ENCODE measurements around the gene LMOD2. TPM values are rescaled to one million over a fixed set of nuclear protein-coding genes. Genes with fewer than 3 reads are reported as not detected.
A peak's percentile ranks its signal among the peaks of the same experiment; 100 is the strongest.

LMOD2 gene
- total RNA-seq, 1 donor from 2014 or later: not detected

DNA sequence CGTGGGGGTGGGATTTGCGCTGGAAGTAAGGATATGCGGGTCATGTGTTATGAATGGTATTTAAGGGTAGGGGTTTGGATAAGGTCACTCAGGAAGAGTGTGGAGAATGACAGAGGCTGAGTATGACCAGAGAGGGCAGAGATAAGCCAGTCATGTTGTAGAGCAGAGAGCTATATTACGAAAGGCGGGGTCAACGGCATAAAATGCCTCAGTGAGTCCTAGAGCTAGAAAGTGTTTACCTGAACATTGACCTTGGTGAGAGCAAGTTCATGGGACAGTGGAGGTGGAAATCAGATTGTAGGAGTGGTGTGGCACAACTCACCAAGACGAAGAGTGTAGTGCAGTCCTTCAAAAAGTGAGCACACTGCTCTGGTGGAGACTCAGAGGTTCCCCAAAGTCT, 13.8 kb downstream of the LMOD2 start:
- DNase-seq (ENCODE audit: low read depth in 2 of 2): no peak

DNA sequence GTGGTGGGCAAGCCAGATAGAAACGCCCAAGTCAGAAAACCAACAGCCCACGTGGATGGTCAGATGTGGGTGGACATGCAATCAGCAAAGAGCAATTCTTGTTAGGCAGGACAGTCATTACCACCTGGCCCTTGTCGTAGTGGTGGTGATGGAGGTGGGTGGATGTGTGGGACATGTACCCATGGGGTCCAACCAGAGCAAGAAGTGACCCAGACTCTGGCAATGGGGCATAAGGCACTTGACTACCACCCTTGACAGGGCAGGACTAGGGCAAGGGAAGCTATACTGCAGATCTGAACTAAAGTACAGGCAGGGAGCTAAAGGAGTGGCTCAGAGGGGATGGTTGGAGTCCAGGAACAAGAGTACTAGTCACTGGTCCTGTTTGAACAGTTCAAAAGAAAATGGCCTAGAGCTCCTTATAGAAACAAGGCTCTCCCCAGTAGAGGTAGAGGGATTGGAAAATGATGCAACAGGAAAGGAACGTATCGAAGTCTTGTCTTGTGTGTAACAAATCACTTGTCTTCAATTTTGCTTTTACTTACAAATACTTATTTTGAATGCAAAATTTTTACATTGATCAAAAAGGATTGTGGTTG, 17.6 kb downstream of the LMOD2 start:
- DNase-seq (ENCODE audit: low read depth in 2 of 2): no peak

DNA sequence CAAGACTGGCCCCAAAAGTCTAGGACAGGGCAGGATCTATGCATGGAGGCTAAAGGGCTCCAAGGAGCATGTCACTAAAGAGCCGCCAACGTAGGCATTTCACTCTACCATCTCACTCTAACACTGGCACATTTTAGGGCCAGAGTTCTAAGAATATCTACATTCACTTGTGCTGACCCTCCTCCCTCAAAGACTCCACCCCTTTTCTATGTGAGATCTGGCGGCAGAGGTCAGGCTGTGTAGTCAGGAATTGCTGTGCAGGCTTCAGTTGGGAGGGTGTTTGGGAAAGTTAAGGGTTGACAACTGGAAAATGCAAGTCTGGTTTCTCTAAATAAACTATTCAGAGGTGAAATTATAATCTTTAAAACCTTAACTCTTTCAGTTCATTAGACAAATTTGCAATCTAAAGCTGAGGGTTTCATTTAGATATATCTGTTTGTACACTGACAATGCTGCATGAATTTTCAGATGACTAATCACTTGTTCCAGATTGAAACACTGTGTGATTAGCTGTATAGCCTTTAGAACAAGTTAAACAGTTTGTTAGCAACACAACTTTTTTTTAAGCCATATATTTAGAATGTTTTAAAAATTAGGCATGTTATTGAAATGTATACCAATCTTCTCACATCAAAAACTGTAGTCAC, 18.2 kb downstream of the LMOD2 start:
- no peak for DNase-seq (ENCODE audit: low read depth in 2 of 2)

DNA sequence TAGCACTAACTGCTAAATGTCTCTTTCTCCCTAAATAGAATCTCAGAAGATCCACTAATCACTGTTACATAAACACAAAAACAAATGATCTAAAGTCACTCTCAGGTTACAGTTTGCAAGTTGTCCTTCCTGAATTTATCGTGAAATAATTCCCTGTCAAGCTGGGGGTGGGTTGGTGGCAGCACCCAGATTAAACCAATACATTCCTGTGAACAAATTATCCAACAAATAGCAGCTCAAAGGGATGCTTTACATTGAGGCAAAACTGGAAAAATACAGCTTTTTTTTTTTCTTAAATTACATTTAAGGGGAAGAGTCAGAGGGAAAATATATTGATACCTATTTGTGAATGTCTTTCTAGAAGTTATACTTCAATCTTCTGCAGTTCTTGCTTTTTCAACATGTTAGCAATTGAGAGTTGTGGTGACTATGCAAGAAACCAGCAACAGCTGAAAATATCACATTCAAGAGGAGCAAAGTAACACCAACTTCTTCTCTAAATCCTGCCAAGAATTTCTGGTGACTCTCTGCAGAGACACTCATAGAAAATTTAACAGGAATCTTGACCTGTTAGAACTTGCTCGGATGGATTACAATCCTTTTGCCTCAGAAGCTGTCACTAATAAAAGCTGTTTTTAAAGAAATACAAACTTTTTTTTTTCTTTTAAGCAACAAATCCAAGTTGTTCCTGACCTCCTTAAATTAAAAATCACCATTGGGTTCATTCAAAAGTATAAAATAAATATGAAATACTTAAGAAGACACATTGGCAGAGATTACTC, 18.9 kb downstream of the LMOD2 start:
- no peak for DNase-seq (ENCODE audit: low read depth in 2 of 2)

DNA sequence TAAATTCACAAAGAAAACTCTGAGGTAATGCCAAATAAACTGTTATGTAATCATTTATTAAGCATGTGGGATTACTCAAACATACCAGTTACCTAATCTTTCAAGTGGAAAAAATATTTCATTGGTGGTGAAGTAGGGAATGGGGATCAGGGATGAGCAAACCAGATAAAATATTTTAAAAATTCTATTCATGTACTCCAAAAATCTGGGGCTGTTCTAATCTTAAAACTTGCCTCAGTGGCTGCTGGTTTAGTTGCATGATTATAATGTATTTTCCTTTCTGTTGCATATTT, 19.5 kb downstream of the LMOD2 start:
- no peak for DNase-seq (ENCODE audit: low read depth in 2 of 2)

DNA sequence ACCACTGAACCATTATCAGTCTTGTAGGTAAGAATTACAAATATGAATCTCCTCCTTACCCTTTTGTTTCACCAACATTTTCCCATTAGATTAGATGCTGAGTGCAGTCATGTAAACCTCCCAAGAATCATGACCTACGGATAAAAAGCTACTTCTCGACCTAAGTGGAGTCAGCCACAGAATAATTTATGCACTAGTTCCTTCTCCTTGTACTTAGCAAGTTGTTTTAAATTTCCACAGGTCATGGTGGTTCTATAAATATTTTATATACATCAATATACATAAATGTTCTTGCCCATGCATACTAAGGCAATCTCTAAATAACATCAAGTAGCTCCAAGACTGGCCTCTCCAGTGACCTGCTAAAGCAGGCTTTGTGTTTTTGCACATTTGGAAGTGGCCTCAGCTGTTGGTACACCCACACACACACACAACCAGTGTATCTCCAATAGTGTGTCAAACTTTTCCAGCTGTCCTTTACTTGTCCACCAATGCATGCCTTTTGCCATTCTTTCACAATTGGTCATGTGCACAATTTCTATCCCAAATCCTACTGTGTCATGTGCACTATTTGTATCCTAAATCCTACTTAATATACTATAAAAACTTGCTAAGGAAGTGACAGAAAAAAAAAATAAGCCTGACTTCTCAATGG, 21.5 kb downstream of the LMOD2 start:
- DNase-seq (ENCODE audit: low read depth in 2 of 2): no peak

DNA sequence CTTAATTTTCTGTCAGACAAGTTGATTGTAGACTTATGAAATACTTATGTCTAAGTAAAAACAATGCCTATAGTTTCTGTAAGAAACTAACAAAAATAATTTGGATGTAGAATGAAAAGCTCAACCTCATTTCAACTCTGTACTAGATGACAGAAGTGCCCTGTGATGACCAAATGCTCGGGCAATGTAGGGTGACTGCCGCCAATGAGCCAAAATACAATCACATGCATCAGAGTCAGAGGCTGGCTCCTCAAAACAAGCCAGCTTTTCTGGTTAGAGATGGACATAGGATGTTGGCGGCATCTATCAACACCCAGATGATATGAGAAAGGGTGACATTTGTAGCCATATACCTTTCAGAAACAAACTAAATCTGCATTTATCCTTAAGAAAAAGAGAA, 23.9 kb downstream of the LMOD2 start:
- no peak for DNase-seq (ENCODE audit: low read depth in 2 of 2)

DNA sequence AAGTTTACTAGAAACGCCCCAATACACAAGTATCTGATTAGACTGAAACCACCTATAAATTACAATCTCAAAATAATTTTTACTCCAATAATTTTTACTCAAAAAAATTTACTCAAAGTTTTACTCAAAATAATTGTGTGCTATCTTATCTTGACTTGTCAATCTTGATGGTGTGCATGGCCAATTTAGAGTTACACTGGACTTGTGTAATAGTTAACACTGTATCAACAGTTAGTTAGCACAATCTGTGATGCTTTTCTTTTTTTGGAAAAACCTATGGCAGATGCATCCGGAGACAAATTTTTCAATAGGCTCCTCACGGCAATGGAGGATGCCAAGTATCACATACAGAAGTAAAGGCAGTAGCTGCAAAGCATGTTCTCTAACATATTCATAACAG, 24.9 kb downstream of the LMOD2 start:
- no peak for DNase-seq (ENCODE audit: low read depth in 2 of 2)

DNA sequence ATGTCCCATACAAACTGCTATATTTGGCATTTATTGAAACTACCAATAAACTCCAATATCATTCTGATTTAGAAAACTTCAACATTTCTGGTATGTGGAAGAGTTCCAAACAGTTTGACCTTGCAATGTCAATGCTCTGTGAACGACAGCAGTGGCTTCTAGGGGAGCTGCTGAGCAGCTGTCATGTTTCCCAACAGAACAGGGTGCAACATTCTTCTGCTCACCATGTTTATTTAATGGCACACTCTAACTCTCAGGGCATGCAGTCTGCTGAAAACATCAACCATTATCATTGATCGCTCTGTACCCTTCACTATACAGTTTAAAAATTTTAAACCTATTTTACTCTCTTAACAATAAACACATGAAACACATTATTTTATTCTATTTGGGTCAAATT, 25.9 kb downstream of the LMOD2 start:
- no peak for DNase-seq (ENCODE audit: low read depth in 2 of 2)

DNA sequence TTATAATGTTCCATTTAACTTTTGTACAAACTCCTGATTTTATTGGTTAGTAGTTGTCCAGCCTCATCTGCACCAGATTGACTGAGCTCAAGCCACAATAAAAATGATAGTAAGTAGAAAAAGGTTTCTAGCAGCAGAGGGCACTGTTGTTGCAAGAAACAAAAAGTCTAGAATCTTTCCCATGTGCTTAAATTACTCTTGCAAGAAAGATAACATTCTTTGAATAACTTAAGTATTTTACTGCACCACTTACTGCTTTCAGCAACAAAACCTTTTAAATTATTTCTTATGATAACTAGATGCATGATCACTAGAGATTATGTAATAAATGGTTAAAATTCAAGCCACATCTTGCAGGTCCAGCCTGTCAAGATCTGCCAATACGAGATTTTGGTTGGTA, 27.0 kb downstream of the LMOD2 start:
- peak; percentile 26 to 61 for DNase-seq (ENCODE audit: low read depth in 2 of 2)

DNA sequence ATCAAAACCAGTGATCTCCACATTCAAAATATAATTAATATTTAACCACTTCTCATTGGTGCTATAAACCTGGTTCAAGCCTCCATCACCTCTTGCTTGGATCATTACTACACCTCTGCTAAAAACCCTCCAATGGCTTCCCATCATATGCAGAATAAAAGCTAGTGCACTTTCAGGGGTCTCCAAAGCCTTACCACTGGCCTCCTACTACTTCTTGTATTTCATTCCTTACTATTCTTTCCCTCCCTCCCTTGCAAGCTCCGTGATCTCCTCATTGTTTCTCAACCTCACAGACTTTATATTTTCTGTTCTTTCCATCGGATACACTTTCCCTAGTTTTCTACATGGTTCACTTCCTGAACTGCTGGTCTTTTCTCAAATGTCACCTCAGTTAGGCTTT, 31.5 kb downstream of the LMOD2 start:
- no peak for DNase-seq (ENCODE audit: low read depth in 2 of 2)

DNA sequence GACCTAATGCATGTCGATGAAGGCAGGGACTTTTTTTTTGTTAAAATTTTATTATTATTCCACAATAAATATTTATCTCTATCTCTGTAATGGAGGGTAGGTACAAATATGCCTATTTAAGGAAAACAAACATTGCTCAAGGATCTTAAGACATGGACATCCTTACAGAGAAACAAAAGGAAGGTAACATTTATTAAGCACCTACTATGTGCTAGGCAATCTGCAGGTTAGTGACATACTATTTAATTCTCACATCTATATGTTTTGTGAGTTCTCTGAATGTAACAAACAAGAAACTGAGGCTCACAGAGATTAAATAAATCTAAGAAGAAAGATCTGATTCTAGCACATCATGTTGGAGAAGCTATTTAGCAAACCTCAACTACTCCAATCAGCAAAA, 32.1 kb downstream of the LMOD2 start:
- no peak for DNase-seq (ENCODE audit: low read depth in 2 of 2)

DNA sequence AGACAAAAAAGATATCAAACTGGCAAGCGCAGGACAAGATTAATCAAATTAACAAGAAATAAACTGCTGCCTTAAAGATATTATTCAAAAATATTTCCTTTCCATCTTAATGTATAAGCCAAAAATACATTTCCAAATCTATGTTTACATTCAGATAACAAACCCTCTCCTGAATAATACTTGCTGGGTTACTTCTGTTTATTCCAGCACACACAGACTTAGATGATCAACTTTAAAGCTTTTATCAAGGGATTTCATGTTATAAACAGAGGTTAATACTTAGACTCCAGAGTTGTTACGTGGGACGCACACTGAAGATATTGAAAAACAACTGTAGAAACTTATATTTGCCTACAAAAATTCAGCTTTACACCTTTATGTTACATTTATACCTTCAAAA, 33.6 kb downstream of the LMOD2 start:
- no peak for DNase-seq (ENCODE audit: low read depth in 2 of 2)

DNA sequence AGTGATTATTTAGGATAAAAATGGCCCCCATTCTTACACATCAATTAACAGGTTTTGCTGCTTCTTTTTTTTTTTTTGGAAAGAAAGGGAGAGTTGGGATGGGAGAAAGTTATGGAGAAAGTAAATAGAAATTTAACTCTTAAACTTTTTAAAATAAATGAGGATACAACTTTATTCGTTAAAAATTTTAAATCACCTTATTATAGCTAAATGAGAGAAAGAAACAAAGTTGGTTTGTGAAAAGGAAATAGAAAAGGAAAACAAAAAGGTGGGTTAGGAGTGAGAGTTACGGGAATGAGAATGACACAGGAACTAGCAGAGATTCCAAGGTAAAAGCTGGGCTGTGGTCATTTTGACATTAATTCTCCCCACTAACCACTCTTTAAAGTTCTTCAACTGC, 34.9 kb downstream of the LMOD2 start:
- no peak for DNase-seq (ENCODE audit: low read depth in 2 of 2)

DNA sequence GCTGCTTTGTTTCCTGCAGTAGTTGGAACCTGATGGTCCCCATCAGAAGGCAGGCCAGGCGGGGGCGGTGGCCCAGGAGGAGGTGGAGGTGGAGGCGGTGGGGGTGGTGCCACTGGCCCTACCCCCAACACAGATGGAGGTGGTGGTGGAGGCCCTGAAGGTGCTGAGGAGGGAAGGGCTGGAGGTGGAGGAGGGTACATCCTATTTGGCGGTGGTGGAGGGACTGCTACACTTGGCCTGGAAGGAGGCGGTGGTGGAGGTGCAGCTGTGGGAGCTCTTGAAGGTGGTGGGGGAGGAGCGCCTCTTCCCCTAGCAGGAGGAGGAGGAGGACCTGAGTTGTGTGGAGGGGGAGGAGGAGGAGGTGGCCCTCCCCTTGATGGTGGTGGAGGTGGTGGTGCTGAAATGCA, 36.8 kb downstream of the LMOD2 start:
- DNase-seq (ENCODE audit: low read depth in 2 of 2): no peak

DNA sequence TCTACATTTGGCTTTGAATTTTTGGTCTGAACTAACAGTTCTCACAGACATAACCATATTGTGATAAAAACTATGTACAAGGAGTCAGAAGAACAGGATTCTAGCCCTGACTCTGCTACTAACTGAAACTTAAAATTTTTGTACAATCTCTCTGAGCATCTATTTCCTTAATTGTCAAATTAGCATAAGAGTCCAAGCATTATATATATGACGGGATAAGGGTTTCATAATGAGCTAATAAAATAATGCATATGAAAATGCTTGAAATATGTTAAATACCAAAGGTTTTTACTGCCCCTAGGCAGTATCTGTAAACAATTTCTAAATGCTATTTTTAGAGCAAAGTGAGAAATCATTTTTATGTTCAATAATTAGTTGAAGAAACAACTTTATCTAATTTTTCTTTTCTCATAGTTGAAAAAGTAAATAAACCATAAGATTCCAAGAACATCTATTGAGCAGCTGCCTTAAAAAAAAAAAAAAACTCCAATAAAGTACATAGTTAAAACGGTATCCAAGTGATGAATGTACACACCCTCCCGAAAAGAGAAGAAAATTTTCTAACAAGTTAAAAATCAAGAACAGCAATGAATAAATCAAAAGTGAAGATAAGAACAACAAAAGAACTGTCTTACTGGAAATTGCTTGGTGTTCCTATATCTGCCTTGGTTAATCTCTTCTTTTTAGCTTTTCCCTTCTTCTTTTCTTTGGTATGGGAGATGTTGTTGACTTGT, 40.4 kb downstream of the LMOD2 start:
- DNase-seq (ENCODE audit: low read depth in 2 of 2): no peak

DNA sequence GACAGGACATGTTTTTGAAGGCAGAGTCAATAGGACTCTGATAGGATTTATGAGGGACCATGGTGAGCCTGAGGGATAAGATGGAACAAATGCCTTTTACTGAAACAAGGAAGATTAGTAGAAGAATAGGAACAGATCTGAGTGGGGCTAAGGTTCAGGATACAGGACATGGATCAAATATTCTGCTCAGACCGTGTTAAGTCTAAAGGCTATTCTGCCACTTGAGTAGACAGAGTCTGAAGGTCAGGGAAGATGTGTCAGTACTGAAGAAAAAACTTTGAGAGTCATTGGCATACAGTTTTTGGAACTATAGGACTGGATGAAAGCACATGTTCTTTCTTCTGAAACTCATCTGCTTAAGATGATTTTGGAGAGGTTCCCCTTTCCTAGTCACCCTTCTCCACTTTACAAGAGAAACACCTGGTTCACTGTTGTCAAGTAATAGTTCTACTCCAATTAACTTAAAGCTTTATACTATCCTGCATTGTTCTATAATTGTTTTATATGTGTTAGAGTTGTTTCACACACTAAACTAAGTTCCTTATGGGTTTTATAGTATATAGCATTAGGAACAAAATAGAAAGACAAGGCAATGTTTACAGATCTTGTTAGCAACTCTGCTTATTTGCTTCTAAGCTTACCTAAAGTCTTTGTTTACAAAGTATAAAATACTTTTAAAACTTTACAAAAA, 49.7 kb downstream of the LMOD2 start:
- no peak for DNase-seq (ENCODE audit: low read depth in 2 of 2)

DNA sequence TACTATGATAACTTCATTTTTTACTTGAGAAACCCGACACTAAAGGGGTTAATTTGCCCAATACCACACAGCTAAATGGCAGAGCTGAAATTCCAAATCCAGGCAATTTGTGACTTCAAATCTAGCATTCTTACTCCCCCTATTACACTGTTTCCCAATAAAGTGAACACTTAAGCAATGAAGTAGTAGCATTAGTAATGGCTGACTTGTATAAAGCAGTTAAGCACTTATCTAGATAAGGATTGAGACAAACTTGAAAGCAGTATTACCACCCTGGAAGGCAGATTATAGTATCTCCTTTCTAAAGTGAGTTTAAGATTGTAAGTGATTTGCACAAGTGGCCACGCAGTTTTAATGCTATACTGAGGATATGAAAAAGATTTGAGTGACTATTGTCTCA, 53.9 kb downstream of the LMOD2 start:
- DNase-seq (ENCODE audit: low read depth in 2 of 2): no peak

DNA sequence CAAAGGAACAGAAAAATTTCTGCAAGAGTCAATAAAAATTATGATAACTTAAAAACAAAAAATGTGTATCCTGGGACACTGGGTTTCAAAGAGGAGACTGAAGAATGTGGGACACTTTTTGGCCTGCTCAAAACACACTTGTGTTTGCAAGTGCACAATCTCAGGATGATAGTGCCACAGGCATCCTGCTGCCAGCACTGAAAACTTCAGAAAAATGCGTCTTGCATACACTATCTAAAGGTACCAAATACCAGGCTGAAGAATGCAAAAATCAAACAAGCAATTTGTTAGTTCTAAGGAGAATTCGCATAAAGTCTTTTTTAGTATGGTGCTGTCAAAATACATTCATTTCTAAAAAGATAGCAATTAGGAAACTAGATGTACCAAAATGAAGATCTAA, 55.0 kb downstream of the LMOD2 start:
- no peak for DNase-seq (ENCODE audit: low read depth in 2 of 2)

DNA sequence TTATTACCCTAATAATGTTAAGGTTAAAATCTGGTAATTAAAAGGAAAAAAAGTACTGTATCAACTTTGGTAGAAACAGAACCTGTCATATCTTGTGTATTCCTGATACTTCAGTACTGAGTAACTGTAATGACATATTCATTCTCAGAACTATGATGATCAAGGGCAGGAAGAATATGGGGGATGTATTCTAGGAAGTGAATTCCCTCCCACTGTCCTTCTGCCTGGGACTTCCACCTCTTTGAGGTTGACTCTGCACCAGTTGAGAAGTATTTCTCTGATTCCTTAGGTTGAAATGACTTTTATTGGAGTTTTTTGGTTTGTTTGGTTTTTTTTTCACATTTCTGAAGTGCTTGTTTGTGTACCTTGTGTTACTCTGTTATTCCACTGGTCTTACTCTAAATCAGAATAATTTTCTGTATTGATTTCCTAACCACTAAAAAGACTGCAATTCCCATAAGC, 56.2 kb downstream of the LMOD2 start:
- DNase-seq (ENCODE audit: low read depth in 2 of 2): no peak

DNA sequence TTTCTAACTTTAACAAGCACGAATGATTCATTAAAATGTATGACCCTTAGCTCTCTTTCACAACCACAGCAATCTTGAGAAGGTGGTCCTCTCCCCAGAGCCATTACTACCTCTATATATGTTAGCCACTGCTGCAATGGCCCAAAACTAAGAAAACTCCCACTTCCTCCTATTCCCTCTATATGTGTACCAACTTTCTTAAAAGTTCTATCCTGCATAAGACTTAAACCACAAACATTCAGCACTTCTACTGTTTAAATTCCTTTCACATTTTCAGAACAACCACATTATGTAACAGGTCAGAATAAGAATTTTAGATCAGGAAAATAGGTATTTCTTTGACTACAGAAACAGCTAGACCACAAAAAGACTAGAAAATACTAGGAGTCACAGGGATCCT, 57.0 kb downstream of the LMOD2 start:
- no peak for DNase-seq (ENCODE audit: low read depth in 2 of 2)
